ENCODE measurements around the gene CAMSAP3. TPM values are rescaled to one million over a fixed set of nuclear protein-coding genes. Genes with fewer than 3 reads are reported as not detected.

The CAMSAP3 gene
- total RNA-seq, 1 donor from 2014 or later = under 0.01 TPM

- DNase-seq = no peak
Measured at GRCh38 chr19:7635670-7636069, 40.0 kb downstream of the CAMSAP3 start.

- DNase-seq = no peak
Measured at GRCh38 chr19:7636317-7636690, 40.6 kb downstream of the CAMSAP3 start.

- peak; percentile 59 for DNase-seq
Measured at GRCh38 chr19:7636691-7637373, 41.2 kb downstream of the CAMSAP3 start, which contains the start of gene STXBP2. STXBP2 (plus strand) TSS chr19:7637110; CDS start chr19:7637150, 40 bp downstream.

GRCh38 chr19:7637374-7638256 lies 42.0 kb downstream of the CAMSAP3 start:
- peak; percentile 35 for DNase-seq

GRCh38 chr19:7638802-7639465 lies 43.3 kb downstream of the CAMSAP3 start:
- no peak for DNase-seq

GRCh38 chr19:7639863-7640348 lies 44.2 kb downstream of the CAMSAP3 start:
- DNase-seq = no peak

- DNase-seq = no peak
Measured at GRCh38 chr19:7640803-7641202, 45.1 kb downstream of the CAMSAP3 start.

GRCh38 chr19:7641290-7642276 lies 45.9 kb downstream of the CAMSAP3 start:
- DNase-seq = no peak

- DNase-seq = no peak
Measured at GRCh38 chr19:7642295-7643030, 46.8 kb downstream of the CAMSAP3 start.

GRCh38 chr19:7643031-7643415 lies 47.4 kb downstream of the CAMSAP3 start:
- no peak for DNase-seq

GRCh38 chr19:7643629-7644549 lies 48.2 kb downstream of the CAMSAP3 start:
- peak; percentile 26 for DNase-seq

GRCh38 chr19:7644550-7644877 lies 48.9 kb downstream of the CAMSAP3 start:
- no peak for DNase-seq

GRCh38 chr19:7645163-7645562 lies 49.5 kb downstream of the CAMSAP3 start:
- no peak for DNase-seq

GRCh38 chr19:7645656-7646425 lies 50.2 kb downstream of the CAMSAP3 start:
- no peak for DNase-seq

- DNase-seq = no peak
Measured at GRCh38 chr19:7646426-7646700, 50.7 kb downstream of the CAMSAP3 start.

- no peak for DNase-seq
Measured at GRCh38 chr19:7647156-7647555, 51.5 kb downstream of the CAMSAP3 start.

- no peak for DNase-seq
Measured at GRCh38 chr19:7648265-7649014, 52.8 kb downstream of the CAMSAP3 start.

GRCh38 chr19:7650148-7650547 lies 54.5 kb downstream of the CAMSAP3 start:
- DNase-seq = no peak

Data from dermis blood vessel endothelial cell (primary cell).